ENCODE measurements around the gene SMNDC1.

DNA sequence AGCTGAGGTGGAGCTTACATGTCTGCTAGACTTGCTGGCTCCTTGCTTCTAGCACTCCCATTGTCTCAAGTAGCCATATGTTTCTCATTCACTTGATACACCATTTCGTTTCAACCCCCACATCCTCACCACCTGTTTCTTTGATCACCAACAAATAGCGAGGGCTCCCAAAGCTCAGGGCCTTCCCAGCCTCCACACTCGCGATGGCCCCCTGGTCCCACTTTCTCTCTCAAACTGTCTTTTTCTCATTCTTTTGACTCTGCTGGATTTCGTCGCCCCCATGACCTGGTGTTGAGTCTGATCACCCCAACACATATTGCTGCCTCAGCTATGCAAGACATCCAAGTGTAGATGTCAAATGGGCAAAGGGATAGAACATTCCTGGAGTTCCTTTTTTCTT is 26.0 kb upstream of the SMNDC1 start:
- no peak for TF ChIP-seq EZH2 (IDR thresholded peaks at IDR 0.05)
- TF ChIP-seq POLR2AphosphoS5 (IDR thresholded peaks at IDR 0.05; ENCODE audit: borderline replicate concordance, low read depth, low read length) = no peak

Data from SK-N-MC (cell line).